Loucy (cell line): ENCODE results near the gene MCIDAS.

Experiments
- EZH2phosphoT487 ChIP-seq: fragments of 200-600 bp; IDR thresholded peaks from 2 replicates; pipeline ENCODE4 v1.6.1; 2018; ENCODE audit warnings: antibody characterized with exemption, mild to moderate bottlenecking, moderate library complexity, borderline replicate concordance
- TF ChIP-seq, protein P1 (sequence below): fragments of 200-600 bp; sonication (generic); conservative IDR thresholded peaks from 2 replicates; pipeline ENCODE4 v1.5.1; 2014; ENCODE audit warnings: mild to moderate bottlenecking, antibody characterized with exemption, low read length

DNA sequence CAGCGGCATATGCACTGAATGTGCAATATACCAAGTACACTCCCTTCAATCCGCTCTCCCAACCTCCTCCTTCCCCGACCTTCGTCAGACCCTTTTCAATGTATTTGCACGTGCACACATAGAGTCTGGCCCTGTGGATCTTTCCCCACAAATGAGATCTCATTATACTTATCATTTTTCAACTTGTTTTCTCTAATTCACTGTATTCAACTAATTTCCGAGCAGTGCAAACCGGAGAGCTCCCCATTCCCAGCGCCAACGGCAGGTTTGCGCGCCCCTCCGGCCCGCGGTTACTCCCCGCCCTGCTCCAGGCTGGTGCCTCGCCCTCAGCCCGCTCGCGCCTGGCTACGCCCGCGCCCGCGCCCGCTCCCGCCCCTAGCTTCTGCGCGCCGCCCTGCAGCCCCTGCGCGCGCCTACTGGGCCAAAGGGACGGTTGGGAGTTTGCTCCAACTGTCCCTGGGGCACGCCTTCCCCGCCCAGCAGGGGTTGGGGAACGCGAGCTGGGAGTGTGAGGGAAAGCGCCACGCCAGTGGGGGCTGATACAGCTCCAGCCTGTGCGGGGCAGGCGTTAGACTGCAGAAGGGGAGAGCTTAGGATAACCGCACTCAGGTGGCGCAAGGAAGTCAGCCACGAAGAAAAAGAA is 50.8 kb downstream of the MCIDAS start:
- TF ChIP-seq, protein P1, sequence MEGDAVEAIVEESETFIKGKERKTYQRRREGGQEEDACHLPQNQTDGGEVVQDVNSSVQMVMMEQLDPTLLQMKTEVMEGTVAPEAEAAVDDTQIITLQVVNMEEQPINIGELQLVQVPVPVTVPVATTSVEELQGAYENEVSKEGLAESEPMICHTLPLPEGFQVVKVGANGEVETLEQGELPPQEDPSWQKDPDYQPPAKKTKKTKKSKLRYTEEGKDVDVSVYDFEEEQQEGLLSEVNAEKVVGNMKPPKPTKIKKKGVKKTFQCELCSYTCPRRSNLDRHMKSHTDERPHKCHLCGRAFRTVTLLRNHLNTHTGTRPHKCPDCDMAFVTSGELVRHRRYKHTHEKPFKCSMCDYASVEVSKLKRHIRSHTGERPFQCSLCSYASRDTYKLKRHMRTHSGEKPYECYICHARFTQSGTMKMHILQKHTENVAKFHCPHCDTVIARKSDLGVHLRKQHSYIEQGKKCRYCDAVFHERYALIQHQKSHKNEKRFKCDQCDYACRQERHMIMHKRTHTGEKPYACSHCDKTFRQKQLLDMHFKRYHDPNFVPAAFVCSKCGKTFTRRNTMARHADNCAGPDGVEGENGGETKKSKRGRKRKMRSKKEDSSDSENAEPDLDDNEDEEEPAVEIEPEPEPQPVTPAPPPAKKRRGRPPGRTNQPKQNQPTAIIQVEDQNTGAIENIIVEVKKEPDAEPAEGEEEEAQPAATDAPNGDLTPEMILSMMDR = no peak
- TF ChIP-seq EZH2phosphoT487 = no peak
